Esophagus mucosa (tissue), 1 donor: ENCODE data around the gene SEPTIN6. TPM values are rescaled to one million over a fixed set of nuclear protein-coding genes. Genes with fewer than 3 reads are reported as not detected.

ENCODE experiments used
- ATAC-seq: fragments of 200-7000 bp; cut with Tn5 transposase; one replicate; pipeline ENCODE4 v1.9.1; 2020
- total RNA-seq: library from RNA; stranded (reverse); gene quantifications from one replicate; pipeline ENCODE4 v1.2.4, GENCODE V29; 2023
- donor health status: DM: yes; HTN: yes; CAD: no.

SEPTIN6 gene
- total RNA-seq = 5.1 TPM

GRCh38 chrX:119693040-119693995 is at the start of gene SEPTIN6:
Gene SEPTIN6 (minus strand): TSS chrX:119693168. CDS start chrX:119693105, 63 bp downstream.
- ATAC-seq = peak; percentile 78

GRCh38 chrX:119738742-119739141 is 45.8 kb upstream of the SEPTIN6 start:
- no peak for ATAC-seq

DNA sequence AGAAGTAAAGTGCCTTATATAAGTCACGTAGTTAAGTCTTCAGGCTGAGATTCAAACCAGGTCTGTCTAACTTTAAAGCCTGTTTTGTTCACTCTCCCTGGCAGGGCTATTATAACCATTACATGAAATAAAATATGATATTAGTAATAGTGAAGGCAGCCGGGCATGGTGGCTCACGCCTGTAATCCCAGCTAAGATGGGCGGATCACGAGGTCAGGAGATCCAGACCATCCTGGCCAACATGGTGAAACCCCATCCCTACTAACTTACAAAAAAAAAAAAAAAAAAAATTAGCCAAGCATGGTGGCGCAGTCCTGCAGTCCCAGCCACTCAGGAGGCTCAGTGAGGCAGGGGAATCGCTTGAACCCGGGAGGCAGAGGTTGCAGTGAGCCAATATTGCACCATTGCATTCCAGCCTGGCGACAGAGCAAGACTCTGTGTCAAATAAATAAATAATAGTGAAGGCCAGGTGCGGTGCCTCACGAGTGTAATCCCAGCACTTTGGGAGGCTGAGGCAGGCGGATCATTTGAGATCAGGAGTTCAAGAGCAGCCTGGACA is 43.3 kb upstream of the SEPTIN6 start:
- no peak for ATAC-seq

- no peak for ATAC-seq
Measured at GRCh38 chrX:119735467-119735866, 42.5 kb upstream of the SEPTIN6 start.

DNA sequence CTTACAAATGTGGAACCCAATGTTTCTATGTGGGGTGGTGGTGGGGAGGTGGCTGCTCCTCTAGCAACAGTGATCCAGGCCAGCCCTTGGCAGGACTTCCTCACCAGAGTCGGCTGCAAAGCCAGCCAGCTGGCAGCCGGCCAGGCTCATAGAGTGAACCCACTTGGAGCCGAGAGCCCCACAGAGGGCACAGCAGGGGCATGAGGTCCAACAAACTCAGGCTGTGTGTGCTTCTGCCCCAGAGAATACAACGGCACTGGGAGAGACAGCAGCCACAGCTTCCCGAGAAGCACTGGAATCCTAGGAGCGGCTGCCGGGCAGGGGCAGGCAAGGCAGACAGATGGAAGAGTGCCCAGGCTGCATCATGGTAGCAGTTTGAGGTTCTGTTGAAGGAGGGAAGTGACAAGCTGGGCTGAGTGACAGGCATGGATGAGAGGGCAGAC is 42.0 kb upstream of the SEPTIN6 start:
- ATAC-seq = no peak

DNA sequence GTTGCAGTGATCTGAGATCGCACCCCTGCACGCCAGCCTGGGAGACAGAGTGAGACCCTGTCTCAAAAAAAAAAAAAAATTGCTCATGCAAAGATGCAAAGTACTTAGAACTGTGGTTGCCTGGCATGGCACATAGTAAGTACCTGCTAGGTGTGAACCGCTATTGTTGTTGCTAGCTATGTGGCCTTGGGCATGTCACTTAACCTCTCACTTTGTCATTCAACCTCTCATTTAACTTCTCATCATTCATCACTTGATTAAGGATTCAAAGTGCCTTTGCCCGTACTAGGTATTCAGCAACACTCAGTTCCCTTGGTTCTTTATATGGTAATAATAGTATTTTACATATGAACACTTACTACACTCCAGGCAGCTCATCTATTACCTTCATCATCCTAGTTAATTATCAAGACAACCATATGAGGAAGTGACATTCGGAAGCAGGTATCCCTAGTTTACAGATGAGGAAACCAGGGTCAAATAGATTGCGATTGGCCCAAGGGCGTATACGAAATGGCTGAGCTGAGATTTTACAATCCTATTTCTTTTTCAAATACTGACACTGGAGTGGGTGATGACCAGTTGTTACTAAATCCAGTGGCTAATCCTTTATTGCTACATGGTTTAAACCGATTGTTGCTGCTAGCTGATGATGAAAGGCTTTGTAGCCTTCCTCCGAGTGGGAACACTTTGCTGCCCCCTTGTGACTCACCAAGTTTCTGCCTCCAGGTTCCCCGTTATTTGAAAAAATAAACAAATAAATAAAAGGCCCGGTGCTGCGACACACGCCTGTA is 36.6 kb upstream of the SEPTIN6 start:
- peak; percentile 51 for ATAC-seq

GRCh38 chrX:119728487-119728886 is 35.5 kb upstream of the SEPTIN6 start:
- ATAC-seq = no peak

DNA sequence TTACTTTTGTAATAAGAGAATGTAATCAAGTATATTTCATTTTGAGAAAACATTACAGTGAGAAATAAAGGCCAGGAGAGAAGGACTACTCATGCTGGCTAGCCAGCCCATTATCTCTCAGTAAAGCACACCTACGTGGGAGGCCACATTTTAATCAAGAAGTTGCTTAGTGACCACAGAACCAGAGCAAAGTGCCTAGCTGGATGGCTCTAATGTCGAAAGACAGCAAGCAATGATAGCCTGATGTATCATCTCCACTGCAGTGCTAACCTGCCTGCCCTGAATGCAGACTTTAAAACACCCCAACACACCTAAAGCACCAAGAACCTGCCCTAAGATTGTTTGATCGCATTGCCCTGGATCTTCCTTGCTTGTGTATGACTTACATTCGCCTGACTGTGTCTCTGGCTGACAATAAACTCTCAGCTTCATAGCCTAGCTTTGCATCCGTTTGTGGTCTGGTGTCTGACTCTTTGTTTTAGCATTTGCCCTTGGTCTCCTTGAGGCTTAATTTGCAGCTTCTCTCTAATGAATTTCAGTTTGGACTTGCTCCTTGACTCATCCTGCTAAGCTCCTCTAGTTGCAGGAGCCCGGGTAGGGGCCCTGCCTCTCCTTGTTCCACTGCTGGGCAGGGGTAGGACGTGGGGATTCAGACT is 34.1 kb upstream of the SEPTIN6 start:
- ATAC-seq = no peak

GRCh38 chrX:119721926-119722325 is 29.0 kb upstream of the SEPTIN6 start:
- ATAC-seq = no peak

GRCh38 chrX:119721487-119721886 is 28.5 kb upstream of the SEPTIN6 start:
- ATAC-seq = no peak

GRCh38 chrX:119709630-119710029 is 16.7 kb upstream of the SEPTIN6 start:
- ATAC-seq = no peak

- ATAC-seq = no peak
Measured at GRCh38 chrX:119708936-119709335, 16.0 kb upstream of the SEPTIN6 start.

DNA sequence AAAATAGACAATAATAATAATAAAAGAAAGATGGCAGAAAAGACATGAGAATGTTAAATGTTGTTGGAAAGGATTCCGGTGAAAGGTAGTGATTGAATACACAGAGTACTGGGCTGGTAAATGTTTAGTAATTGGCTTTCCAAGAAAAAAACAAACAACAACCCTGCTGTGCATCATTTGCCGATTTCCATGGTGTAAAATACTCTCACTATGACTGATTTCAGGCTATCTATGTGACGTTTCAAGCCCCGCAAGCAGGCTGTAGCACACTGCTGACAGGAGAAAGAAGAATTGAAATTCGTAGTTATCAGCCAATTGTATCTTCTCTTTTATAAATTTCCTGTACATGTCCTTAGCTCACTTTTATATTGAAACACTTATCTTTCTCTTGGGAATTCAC is 13.6 kb upstream of the SEPTIN6 start:
- no peak for ATAC-seq

GRCh38 chrX:119698845-119699244 is 5.9 kb upstream of the SEPTIN6 start:
- no peak for ATAC-seq

DNA sequence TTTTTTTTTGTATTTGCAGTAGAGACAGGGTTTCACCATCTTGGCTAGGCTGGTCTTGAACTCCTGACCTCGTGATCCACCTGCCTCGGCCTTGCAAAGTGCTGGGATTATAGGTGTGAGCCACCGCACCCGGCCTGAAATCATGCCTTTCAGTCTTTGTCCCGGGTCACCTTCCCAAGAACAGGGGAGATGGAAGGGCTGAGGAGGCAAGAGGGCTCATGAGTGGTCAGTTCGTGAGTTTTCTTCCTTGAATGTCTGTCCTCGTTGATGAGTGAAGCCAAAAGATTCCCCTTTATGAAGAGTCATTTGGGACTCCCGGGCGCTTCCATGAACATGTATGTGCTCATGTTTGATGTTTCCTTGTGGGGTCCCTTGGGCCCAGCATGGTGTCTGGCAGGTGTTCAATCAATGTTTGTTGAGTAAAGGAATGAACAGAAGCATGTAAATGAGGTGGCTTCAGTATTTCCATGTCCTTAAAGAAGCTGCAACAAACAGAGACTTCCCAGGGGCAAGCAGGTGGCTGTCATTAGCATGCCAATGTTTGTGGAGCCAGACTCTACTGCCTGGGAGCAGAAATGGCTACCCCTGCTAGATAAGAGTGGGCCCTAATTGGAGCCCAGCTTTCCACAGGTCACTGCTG is 3.4 kb upstream of the SEPTIN6 start:
- ATAC-seq = no peak

DNA sequence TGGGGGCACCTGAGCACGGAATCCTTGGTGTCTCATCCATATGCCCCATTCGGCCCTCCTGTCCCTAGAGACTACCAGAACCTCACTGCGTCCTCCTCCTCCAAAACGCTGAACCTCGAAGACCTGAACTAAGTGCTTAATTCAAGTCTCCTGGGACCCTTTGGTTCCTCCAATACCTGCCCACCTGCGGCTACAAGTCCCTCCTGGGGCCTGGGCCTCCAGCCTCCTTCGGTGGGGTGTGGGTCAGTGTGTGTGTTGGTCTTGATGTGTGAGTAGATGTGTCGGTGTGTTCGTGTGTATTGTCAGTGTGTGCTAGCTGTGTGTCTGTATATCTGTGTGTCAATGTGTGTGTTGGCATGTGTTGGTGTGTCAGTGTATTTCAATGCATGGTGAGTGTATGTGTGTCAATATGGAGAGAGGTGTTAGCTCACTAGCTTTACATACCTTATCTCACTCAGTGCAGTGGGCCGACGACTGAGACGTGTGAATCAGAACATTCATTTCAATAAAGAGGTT is 2.6 kb upstream of the SEPTIN6 start:
- ATAC-seq = no peak

DNA sequence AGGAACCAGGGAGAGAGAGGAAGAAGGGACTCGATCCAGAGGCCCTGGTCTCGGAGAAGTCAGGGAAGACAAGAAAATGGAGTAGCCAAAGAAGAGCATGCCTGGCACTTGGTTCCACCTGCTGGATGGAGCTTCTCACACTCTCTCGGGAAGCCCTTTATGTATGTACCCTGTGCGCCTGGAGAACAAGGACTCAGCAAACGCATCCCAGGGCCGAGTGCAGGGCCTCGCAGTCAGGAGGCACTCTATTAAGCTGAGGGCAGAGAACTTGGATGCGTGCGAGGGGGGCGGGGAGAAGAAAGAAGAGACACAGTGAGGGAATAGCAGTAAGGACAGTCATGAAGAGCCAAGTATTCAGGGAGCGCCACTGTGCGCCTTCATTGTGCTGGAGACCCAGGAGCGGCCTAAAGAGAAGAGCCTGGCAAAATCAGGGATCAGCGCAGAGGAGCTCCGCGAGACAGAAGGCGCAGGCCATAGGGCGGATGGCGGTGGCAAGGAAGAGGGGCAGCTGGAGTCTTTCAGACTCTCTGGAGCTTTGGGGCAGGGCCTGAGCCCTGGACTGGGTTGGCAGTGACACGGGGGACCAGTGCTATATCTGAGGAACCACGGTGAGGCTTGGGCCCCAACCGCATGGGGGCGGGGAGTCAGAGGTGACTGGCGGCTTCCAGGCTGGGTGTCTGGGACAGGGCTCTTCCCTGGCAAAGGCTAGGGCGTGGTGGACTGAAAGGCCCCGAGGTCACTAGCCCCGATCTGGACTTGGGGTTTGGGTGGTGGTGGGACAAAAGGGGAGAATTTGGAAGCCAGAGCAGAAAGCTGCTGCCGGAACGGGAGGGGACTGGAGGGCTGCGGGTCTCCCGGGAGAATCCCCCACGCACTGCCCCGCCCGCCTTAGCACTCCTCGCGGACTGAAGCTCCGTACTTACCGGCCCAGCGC is 1.9 kb upstream of the SEPTIN6 start:
- no peak for ATAC-seq

- ATAC-seq = no peak
Measured at GRCh38 chrX:119693996-119694451, 1.1 kb upstream of the SEPTIN6 start.

DNA sequence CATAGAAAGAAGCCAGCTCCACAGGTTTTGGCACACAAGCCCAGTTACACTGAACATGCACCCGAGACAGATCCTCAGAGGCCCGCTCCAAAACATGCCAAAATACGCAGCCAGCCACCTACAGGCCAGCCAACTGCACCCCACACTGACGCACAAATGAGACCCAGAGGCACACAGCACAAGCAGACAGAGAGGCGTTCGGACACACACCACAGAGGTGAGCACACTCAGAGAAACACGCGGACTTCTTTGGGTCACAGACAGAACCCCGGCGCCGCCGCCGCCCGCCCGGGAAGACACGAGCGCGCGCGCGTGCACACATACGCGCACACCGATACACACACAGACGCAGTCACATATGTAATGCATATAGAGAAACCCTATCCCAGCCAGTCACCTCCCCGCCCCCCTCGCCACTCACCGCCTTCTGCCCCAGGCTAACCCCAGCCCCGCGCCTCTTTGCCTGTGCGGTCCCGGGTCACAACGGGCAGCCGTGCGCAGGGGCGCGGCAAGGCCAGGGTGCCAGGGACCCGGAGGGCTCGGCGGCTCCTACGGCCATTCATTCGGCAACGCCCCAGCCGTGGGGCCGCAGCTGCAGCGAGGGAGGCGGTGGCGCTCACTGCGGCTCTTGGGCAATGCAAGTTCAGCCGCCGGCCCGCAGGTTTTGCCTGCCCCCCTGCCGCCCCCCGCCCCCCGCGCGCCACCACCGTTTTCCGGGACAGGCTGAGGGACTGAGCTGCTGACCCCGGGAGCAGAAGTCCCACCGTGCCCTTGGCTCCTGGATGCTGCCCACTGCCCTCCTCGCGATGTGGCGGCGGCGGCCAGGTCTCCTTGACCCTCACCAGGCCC is 553 bp downstream of the SEPTIN6 start:
- peak; percentile 72 for ATAC-seq
